WI38 (cell line): Measurements from ENCODE around the gene NT5C1B.

Experiments used
- H3K4me3 ChIP-seq: 2 replicates; pipeline ENCODE4 v1.5.1; 2011; ENCODE audit warnings: low read depth, mild to moderate bottlenecking, control low read depth, low read length
- TF ChIP-seq, protein P1 (sequence below): IDR thresholded peaks from 2 replicates; pipeline ENCODE4 v1.5.1; 2012; ENCODE audit warnings: low read depth, mild to moderate bottlenecking, control low read depth, low read length

The NT5C1B gene

GRCh38 chr2:18527326-18527725 lies 62.0 kb downstream of the NT5C1B start:
- TF ChIP-seq, protein P1, sequence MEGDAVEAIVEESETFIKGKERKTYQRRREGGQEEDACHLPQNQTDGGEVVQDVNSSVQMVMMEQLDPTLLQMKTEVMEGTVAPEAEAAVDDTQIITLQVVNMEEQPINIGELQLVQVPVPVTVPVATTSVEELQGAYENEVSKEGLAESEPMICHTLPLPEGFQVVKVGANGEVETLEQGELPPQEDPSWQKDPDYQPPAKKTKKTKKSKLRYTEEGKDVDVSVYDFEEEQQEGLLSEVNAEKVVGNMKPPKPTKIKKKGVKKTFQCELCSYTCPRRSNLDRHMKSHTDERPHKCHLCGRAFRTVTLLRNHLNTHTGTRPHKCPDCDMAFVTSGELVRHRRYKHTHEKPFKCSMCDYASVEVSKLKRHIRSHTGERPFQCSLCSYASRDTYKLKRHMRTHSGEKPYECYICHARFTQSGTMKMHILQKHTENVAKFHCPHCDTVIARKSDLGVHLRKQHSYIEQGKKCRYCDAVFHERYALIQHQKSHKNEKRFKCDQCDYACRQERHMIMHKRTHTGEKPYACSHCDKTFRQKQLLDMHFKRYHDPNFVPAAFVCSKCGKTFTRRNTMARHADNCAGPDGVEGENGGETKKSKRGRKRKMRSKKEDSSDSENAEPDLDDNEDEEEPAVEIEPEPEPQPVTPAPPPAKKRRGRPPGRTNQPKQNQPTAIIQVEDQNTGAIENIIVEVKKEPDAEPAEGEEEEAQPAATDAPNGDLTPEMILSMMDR: no peak
- H3K4me3 ChIP-seq: no peak overlapping the region

DNA sequence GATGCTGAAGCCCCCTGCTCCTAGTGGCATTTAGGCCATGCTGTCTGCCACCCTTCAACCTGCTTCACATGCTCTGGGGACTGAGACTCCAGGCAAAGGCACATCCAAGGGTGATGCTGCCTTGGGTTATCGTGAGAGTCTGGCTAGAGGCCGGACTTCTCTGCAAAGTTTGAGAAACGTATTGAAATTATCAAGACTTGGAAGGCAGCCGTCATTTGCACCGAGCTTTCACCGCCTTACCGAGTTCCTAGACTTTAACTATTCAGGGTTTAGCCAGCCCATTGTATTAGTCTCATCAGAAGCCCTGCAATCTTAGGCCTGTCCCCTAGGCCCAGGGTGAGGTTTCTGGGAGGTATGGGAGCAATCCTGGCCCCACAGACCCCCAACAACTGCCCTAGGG lies 62.9 kb downstream of the NT5C1B start:
- TF ChIP-seq, protein P1: no peak
- no peak overlapping the region for H3K4me3 ChIP-seq

DNA sequence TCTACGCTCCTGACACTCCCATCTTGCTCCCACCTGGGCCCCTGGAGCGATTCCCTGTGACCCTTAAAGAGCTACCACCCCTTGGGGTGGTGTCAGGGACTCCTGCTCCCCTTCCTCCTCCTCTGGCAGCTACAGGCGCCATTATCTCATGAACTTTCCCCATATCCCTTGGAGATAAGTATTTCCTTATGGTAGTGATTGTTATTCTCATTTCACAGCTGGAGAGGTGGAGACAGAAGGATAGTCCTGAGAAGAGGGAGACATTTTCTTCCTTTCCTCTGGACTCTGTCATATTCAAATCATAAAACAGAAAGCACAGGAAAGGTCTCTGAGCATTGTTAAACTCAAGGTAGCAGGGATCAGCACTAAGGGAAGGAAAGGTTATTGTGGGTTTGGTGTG lies 63.5 kb downstream of the NT5C1B start:
- TF ChIP-seq, protein P1: no peak
- H3K4me3 ChIP-seq: no peak overlapping the region

DNA sequence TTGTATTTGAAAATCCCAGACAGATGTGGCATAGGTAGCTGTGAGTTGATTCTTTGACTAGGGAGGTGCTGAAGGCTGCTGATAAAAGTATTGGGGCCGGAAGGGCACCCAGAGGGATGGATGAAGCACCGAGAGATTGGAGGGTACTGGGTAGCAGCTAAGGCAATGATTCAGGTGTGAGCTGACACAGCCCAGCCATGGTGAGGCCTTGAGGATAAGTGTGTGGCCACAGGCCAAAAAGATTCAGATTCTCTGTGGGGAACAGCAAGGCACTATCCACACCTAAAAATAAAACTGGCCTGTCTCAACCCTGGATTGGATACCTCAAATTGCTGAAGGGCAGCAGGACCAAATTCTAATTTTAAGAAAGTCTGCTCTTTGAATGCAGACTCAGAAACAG lies 64.1 kb downstream of the NT5C1B start:
- TF ChIP-seq, protein P1: no peak
- no peak overlapping the region for H3K4me3 ChIP-seq

DNA sequence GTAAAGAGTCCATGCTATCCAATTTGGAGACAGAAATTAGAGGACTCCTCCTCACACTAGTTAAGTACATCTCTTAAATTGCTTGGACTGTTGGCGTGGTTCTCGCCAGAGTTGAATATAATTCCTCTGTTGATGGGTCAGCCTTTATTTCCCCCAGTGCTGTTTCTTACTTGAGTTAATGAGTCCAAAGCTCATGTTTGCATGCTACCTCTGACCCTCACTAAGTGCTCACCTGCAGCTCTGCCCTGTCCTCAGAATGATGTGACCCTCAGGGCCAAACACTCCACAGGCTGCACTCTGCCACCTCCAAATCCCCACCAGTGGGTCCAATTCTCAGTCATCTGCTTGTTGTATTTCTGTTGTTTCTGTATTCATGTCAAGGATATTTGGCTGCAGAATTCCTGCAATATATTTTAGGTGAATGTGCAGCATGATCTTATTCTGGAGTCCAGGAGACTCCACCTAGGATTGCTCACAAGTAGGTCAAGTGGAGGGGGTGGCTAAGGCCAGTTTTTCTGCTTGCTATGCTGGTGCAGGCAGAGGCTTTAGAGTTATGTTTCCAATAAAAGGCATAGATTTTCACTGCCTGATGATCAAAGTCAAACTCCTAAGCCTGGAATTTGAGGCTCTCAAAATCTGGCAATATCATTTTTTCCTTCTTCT lies 66.8 kb downstream of the NT5C1B start:
- H3K4me3 ChIP-seq: no peak overlapping the region
- TF ChIP-seq, protein P1: no peak

DNA sequence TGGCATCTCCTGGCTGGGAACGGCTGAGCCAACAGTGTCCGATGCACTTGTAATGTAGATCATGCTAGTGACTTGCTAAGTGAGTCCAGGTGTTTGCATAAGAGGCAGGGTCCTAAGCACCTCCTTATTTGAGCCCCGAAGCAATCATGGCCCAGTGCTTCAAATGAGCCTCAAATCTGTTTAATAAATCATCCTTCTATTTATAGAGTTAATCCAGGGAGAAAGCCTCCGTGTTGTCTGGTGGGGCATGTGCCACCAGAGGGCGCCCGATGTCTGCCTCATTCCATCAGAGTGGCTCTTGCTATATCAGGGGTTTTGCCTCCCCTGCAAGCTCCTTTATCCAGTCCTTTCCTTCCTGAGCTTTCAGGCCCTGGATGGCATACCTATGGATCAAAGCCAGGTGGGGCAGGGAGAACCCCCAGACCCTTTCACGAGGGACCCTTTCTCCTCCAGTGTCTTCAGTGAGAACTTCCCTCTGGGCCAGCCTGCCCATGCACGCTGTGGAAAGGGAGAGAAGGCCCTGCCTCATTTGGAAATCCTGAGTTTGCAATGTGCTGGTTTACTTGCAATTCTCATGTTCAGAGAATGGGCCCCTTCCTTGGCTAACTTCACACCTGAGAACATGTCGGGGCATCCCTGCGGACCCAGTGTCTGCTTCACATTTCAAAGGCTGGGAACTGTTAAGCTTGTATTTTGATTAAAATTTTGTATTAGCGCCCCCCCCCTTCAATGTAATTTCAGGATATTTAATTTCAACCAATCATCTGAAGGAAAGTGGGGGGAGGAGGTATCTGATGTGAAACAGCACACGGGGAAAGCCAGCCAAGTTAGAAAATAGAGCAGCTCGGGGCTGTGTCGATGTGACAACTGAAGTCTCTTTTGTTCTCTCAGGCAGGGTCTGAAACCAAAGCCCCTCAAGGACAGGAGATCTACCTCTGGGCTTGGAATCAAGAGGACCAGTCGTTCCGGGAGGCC lies 68.6 kb downstream of the NT5C1B start:
- TF ChIP-seq, protein P1: peak; percentile 77
- no peak overlapping the region for H3K4me3 ChIP-seq

GRCh38 chr2:18519914-18520450 lies 69.4 kb downstream of the NT5C1B start:
- H3K4me3 ChIP-seq: no peak overlapping the region
- TF ChIP-seq, protein P1: no peak
